HepG2 (cell line): Measurements from ENCODE around the gene SPATA25. TPM values are rescaled to one million over a fixed set of nuclear protein-coding genes. Genes with fewer than 3 reads are reported as not detected.

Experiments
- ATM ChIP-seq: fragments of 450-650 bp; IDR thresholded peaks from 2 replicates; pipeline ENCODE4 v1.7.1; 2017; ENCODE audit warnings: mild to moderate bottlenecking, borderline replicate concordance
- E2F1 ChIP-seq: sonication (generic); formaldehyde crosslinking; IDR thresholded peaks from 2 replicates; pipeline ENCODE4 v1.5.0; 2020; ENCODE audit warnings: missing genetic modification reagents
- FOXO1 ChIP-seq: sonication (generic); formaldehyde crosslinking; IDR thresholded peaks from 2 replicates; pipeline ENCODE4 v1.4.0; 2020; ENCODE audit warnings: missing genetic modification reagents
- GABPA ChIP-seq, 2 experiments: IDR thresholded peaks; 2 replicates each; pipeline ENCODE4 v1.6.1; 2011 to 2016; ENCODE audit warnings: low read depth in 2 of 2, low read length in 1 of 2, missing biosample characterization in 1 of 2, missing genetic modification characterization in 1 of 2
- GABPB1 ChIP-seq: IDR thresholded peaks from 2 replicates; pipeline ENCODE4 v1.6.1; 2016; ENCODE audit warnings: mild to moderate bottlenecking, missing genetic modification reagents, moderate library complexity, missing compliant biosample characterization
- GFI1 ChIP-seq: sonication (generic); formaldehyde crosslinking; IDR thresholded peaks from 2 replicates; pipeline ENCODE4 v1.5.0; 2020; ENCODE audit warnings: missing genetic modification reagents, mild to moderate bottlenecking, borderline replicate concordance
- IKZF4 ChIP-seq: sonication (generic); formaldehyde crosslinking; IDR thresholded peaks from 2 replicates; pipeline ENCODE4 v1.5.1; 2020; ENCODE audit warnings: borderline replicate concordance, mild to moderate bottlenecking, low read depth, missing genetic modification reagents; ENCODE audit errors: not compliant biosample characterization
- KLF11 ChIP-seq: IDR thresholded peaks from 2 replicates; pipeline ENCODE4 v1.6.1; 2016; ENCODE audit warnings: missing compliant biosample characterization
- MXD1 ChIP-seq: sonication (generic); formaldehyde crosslinking; IDR thresholded peaks from 2 replicates; pipeline ENCODE4 v1.4.0; 2020; ENCODE audit warnings: mild to moderate bottlenecking, missing genetic modification reagents
- POLR2AphosphoS2 ChIP-seq: IDR thresholded peaks from 2 replicates; pipeline ENCODE4 v1.6.1; 2011; ENCODE audit warnings: low read depth, low read length, improper control_type of control experiment
- PRDM10 ChIP-seq: sonication (generic); formaldehyde crosslinking; IDR thresholded peaks from 2 replicates; pipeline ENCODE4 v1.4.0; 2020; ENCODE audit warnings: low read depth, missing genetic modification reagents
- ZNF619 ChIP-seq: sonication (generic); formaldehyde crosslinking; IDR thresholded peaks from 2 replicates; pipeline ENCODE4 v1.4.0; 2020; ENCODE audit warnings: mild to moderate bottlenecking, missing genetic modification reagents
- ZNF841 ChIP-seq: sonication (generic); formaldehyde crosslinking; IDR thresholded peaks from 2 replicates; pipeline ENCODE4 v1.8.1; 2023; ENCODE audit warnings: missing genetic modification reagents, borderline replicate concordance
- polyA plus RNA-seq, 8 experiments: library from polyadenylated mRNA; depleted of rRNA in 3 of 8; stranded (reverse) in 7 of 8; unstranded in 1 of 8; fragments of >200 nt; fragmentation: Illumina TruSeq in 4 of 8; extraction: Trizol in 4 of 8; gene quantifications; 2 replicates each; pipeline versions ENCODE4 v1.2.1 to v1.2.3, GENCODE V29; 2011 to 2016; ENCODE audit warnings: low read depth in 4 of 8, missing spikeins in 1 of 8, mixed read lengths in 1 of 8; ENCODE audit not compliant: insufficient read depth in 1 of 8
- total RNA-seq, 5 experiments: library from RNA; depleted of rRNA; stranded (reverse); fragments of >200 nt; fragmentation: Illumina TruSeq; extraction: Trizol; gene quantifications; 2 replicates each; pipeline ENCODE4 v1.2.3, GENCODE V29; 2016; ENCODE audit warnings: low read depth in 1 of 5
- TF ChIP-seq, protein P1 (sequence below): sonication (generic); formaldehyde crosslinking; IDR thresholded peaks from 2 replicates; pipeline ENCODE4 v1.8.1; 2023; ENCODE audit warnings: mild to moderate bottlenecking, missing genetic modification reagents
- TF ChIP-seq, protein P2 (sequence below): sonication (generic); IDR thresholded peaks from 2 replicates; pipeline ENCODE4 v1.6.1; 2016; ENCODE audit warnings: low read depth, borderline replicate concordance

SPATA25 gene
- total and polyA plus RNA-seq, 2 of the 13 experiments (the other 11 are each of a cell fraction or from before 2014, with no cell fraction given) = 4.8 to 7.6 TPM

DNA sequence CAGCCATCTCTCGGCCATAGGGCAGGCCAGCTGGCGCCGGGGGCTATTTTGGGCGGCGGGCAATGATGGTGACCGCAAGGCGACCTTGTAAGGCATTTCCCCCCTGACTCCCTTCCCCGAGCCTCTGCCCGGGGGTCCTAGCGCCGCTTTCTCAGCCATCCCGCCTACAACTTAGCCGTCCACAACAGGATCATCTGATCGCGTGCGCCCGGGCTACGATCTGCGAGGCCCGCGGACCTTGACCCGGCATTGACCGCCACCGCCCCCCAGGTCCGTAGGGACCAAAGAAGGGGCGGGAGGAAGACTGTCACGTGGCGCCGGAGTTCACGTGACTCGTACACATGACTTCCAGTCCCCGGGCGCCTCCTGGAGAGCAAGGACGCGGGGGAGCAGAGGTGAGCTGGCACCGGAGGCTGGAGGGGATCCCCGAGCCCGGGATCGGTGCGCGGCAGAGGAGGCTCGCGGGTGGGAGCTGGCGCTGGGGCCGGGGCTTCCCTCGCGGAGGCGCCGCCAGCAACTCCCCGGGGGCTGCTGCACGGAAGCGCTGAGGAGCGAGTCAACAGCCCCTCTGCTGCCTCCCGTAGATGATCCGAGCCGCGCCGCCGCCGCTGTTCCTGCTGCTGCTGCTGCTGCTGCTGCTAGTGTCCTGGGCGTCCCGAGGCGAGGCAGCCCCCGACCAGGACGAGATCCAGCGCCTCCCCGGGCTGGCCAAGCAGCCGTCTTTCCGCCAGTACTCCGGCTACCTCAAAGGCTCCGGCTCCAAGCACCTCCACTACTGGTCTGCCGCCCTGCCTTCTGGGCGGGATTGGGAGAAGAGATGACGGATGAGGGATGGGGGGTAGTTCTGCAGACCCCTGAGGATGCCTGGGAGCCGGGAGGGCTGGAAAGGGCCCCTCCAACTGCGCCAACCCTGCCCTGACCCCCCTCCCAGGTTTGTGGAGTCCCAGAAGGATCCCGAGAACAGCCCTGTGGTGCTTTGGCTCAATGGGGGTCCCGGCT is 3.9 kb upstream of the SPATA25 start, which contains the start of the genes CTSA and NEURL2 (continued):
- TF ChIP-seq, protein P1, sequence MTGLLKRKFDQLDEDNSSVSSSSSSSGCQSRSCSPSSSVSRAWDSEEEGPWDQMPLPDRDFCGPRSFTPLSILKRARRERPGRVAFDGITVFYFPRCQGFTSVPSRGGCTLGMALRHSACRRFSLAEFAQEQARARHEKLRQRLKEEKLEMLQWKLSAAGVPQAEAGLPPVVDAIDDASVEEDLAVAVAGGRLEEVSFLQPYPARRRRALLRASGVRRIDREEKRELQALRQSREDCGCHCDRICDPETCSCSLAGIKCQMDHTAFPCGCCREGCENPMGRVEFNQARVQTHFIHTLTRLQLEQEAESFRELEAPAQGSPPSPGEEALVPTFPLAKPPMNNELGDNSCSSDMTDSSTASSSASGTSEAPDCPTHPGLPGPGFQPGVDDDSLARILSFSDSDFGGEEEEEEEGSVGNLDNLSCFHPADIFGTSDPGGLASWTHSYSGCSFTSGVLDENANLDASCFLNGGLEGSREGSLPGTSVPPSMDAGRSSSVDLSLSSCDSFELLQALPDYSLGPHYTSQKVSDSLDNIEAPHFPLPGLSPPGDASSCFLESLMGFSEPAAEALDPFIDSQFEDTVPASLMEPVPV (CRISPR knock-in tag) = peak; percentile 99
- TF ChIP-seq GABPA (IDR thresholded peaks at IDR 0.05; ENCODE audit: low read depth, low read length) (no peak), GABPA (CRISPR knock-in tag; IDR thresholded peaks at IDR 0.05; ENCODE audit: low read depth) (peak; percentile 70), KLF11 (CRISPR knock-in tag) (peak; percentile 99), MXD1 (CRISPR knock-in tag) (peak; percentile 95), ZNF619 (CRISPR knock-in tag) (peak; percentile 98), FOXO1 (CRISPR knock-in tag) (peak; percentile 96), ZNF841 (CRISPR knock-in tag) (peak; percentile 95), E2F1 (CRISPR knock-in tag) (peak; percentile 98), GABPB1 (CRISPR knock-in tag) (peak; percentile 92), ATM (no peak), POLR2AphosphoS2 (no peak), IKZF4 (CRISPR knock-in tag) (peak; percentile 99), GFI1 (CRISPR knock-in tag) (peak; percentile 96), PRDM10 (CRISPR knock-in tag) (peak; percentile 94)
- TF ChIP-seq, protein P2, sequence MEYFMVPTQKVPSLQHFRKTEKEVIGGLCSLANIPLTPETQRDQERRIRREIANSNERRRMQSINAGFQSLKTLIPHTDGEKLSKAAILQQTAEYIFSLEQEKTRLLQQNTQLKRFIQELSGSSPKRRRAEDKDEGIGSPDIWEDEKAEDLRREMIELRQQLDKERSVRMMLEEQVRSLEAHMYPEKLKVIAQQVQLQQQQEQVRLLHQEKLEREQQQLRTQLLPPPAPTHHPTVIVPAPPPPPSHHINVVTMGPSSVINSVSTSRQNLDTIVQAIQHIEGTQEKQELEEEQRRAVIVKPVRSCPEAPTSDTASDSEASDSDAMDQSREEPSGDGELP = peak; percentile 88; the same call in 1 of the 2 replicates
